Activated CD4-positive, alpha-beta T cell treated with anti-CD3 and anti-CD28 coated beads, Interleukin-2, amount 50 U/mL, for 4 hours (primary cell): ENCODE measurements around the gene WIPF3.
A peak's percentile ranks its signal among the peaks of the same experiment; 100 is the strongest.

Source experiments
- DNase-seq, 2 experiments: peaks; one replicate each; pipeline ENCODE4 v3.0.0-alpha.2; 2020

WIPF3 gene

GRCh38 chr7:29848941-29849340 is 42.6 kb downstream of the WIPF3 start:
- no peak for DNase-seq

GRCh38 chr7:29851487-29851886 is 45.2 kb downstream of the WIPF3 start:
- no peak for DNase-seq

GRCh38 chr7:29852457-29852856 is 46.1 kb downstream of the WIPF3 start:
- no peak for DNase-seq

- DNase-seq: no peak
Observed at GRCh38 chr7:29853072-29853471, 46.8 kb downstream of the WIPF3 start.

- no peak for DNase-seq
Observed at GRCh38 chr7:29853789-29854188, 47.5 kb downstream of the WIPF3 start.

GRCh38 chr7:29854257-29854938 is 48.1 kb downstream of the WIPF3 start:
- DNase-seq: no peak

- DNase-seq: no peak
Observed at GRCh38 chr7:29857654-29858053, 51.3 kb downstream of the WIPF3 start.

DNA sequence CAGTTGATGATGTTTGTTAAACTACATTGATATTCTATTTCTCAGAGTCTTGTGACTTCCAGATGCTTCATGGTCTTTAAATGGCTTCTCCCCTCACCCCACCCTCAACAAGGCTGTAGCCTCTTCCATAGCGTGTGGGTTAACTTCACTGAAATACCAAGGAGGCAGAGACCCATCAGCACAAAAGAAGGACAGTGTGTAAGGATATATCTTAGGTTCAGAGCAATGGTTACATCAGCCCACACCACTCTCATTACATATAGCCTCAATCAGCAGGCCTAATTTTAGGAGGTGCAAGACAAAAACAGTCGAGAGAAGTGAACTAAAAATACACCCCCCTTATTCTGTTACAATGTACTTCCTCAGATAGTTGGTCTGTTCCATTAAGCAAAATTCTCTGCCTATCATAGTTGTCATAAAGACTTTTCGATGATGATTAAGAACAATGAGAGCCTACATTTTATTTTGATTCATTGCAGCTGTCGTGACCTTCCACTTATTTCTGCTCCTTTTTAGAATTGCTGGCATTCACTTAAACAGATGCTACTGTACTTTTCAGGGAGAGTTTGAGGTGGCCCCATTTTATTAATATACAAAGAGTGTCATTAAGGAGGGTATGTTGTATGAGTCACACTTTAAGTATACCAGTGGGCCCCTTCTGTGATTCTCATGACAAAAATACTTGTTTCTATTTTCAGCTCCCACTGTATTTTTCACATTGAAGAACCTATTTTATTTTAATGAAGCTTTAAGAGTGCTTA is 52.1 kb downstream of the WIPF3 start:
- DNase-seq: no peak

DNA sequence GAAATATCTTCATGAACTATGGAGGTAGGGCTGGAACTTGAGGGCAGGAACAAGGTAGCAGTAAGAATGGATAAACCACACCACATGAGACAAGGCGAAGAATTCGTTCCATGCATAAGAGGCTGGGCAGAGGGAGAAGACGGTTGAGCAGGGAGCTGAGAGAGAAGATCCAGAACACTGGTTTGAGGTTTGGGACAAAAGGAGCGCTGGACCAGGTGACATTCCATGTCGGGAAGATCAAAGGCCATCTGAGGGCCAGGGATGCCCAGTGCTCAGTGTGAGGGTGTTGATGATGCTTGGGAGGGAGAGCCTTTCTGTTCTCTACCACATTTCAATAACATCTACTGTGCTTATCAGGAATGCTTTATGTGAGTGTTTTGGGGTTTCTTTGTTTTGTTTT is 52.8 kb downstream of the WIPF3 start:
- no peak for DNase-seq

DNA sequence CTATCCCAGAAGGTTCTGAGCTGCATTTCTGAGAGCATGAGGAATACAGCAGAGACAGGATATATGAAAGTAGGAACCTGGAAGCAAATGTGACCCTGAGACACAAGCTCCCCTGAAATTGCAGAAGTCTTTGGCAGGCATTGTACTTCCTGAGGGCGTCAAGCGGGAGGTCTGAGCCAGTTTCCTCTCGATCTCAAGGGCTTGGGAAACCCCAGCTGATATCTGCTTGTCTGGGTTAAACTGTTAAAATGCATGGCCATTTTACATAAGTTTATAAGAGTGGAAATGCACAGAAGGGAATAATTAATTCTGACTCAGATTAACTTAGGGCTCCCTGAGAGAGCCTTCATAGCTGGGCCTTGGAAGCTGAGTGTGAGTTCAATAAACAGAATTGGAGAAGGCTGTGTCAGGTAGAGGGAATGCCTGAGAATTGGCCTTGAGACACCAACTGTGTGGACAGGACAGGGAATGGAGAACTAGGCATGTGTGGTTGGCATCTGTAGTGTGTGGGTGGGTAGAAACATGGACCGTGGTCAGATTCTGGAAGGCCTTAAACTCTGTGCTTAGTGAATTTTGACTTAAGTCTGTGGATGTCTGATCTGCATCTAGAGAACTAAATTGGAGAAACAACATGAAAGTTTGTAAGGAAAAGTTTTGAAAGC is 53.3 kb downstream of the WIPF3 start:
- DNase-seq: no peak

GRCh38 chr7:29860186-29860585 is 53.9 kb downstream of the WIPF3 start:
- no peak for DNase-seq

DNA sequence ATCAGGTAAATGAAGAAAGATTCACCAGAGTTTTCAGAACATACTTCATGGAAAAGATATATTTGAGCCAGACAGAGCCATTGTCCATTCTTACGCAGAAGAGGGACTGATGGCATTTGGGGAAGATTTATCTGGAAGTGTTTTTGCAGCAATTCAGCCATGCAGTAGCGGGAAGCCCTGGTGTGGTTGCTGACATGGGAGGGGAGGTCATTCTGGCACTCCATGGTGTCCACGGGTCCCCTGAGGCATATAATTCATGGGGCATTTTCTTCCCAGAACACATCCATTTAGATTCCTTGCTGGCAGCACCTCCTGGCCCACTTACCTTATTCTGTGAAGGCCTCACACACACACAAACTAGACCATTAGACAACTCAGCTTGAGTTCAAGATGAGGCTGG is 55.6 kb downstream of the WIPF3 start:
- no peak for DNase-seq

DNA sequence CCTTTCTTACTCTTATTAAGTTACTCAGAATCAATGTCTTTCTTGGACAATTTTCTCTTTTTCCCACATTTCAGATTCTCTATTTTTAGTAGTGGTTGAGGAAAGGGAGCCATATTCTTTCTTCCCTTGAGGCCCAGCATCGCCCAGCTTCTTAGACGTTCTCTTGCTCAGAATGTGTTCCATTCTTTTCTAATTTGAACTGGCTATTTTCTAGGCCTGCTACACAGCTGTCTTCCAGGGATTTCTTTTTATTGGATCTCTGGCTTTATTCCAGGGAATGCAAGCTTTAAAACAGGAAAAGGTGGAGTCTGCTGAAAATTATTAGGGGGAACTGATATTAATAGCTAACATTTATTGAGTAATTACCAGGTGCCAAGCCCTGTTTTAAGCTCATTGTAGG is 58.3 kb downstream of the WIPF3 start:
- DNase-seq: no peak

DNA sequence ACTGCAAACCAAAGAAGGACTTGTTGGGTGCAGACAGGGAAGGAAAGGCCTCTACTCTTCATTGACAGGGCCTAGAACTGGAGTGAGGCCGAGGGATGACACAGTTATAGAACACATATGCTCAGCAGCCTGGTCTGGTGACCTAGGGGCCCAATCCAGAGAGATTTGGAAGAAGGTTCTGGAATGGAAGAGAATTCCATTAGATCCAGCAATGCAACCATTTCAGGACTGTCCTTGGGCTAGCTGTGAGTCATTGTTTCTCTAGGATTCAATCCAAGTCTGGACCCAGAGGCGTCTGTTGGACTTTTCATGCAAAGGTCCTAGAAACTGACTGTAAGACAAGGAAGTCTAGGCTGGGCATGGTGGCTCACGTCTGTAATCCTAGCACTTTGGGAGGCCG is 59.2 kb downstream of the WIPF3 start:
- no peak for DNase-seq

GRCh38 chr7:29866490-29866930 is 60.2 kb downstream of the WIPF3 start:
- no peak for DNase-seq

- no peak for DNase-seq
Observed at GRCh38 chr7:29871787-29872398, 65.6 kb downstream of the WIPF3 start.

GRCh38 chr7:29873644-29874294 is 67.5 kb downstream of the WIPF3 start:
- no peak for DNase-seq

- no peak for DNase-seq
Observed at GRCh38 chr7:29875741-29876140, 69.4 kb downstream of the WIPF3 start.

- no peak for DNase-seq
Observed at GRCh38 chr7:29877196-29877595, 70.9 kb downstream of the WIPF3 start.

GRCh38 chr7:29878081-29878688 is 71.9 kb downstream of the WIPF3 start:
- peak; percentile 6 to 8 for DNase-seq

DNA sequence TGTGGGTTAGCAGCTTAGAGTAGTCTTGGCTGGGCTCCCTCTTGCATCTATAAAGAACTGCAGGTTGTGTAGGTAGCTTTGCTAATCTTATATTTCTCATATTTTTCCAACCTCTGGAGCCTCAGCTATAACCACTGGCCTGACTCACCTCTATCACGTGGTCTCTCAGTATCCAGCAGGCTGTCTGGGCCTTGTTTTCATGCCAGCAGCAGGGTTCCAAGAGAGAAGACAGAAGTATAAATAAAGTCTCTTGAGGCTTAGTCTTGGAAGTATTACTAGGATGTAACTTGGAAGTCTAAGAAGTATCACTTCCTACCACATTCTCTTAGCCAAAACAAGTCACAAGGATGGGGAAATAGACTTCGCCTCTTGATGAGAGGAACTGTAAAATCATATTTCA is 73.3 kb downstream of the WIPF3 start:
- DNase-seq: no peak

- no peak for DNase-seq
Observed at GRCh38 chr7:29881724-29882123, 75.4 kb downstream of the WIPF3 start.

DNA sequence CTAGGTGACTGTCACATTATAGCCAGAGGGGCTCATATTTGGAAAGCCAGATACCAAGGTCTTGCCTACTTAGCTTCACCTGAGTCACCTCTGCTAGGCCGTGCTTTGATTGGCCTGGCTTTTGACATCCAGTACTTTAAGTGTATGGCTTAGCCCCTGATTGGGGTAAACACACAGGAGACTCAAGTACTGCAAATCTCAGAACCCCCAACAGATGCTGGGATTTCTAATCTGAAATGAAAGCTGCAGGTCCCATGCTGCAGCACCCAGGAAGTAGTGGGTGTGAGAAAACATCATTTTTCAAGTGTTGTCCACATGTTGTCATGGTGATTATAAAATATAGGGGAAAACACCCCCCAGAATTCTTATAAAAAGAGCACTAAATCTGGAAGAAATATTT is 76.2 kb downstream of the WIPF3 start:
- DNase-seq: no peak
